Heart right ventricle (tissue), 16 donors: ENCODE data around the gene TRIM46. TPM values are rescaled to one million over a fixed set of nuclear protein-coding genes. Genes with fewer than 3 reads are reported as not detected.

ENCODE experiments used
- ATAC-seq, 8 donors: fragments of 200-7000 bp; cut with Tn5 transposase; one replicate each; pipeline ENCODE4 v1.9.1; 2020; ENCODE audit warnings: mild to moderate bottlenecking in 8 of 8, moderate library complexity in 8 of 8, moderate number of reproducible peaks in 1 of 8
- DNase-seq, 2 donors: peaks; one replicate each; pipeline ENCODE4 v3.0.0-alpha.2; 2020
- H3K27ac ChIP-seq, 10 donors: fragments of 200-600 bp; sonication (generic) in 2 of 10; one replicate each; pipeline versions ENCODE4 v1.5.0 to v1.8.0; 2020 to 2022; ENCODE audit warnings: mild to moderate bottlenecking in 3 of 10
- H3K27me3 ChIP-seq, 7 donors: fragments of 200-600 bp; one replicate each; pipeline ENCODE4 v1.8.0; 2021 to 2022; ENCODE audit warnings: mild to moderate bottlenecking in 2 of 7
- H3K36me3 ChIP-seq, 9 donors: fragments of 200-600 bp; sonication (generic) in 1 of 9; one replicate each; pipeline versions ENCODE4 v1.5.0 to v1.8.0; 2020 to 2022; ENCODE audit warnings: mild to moderate bottlenecking in 2 of 9
- H3K4me1 ChIP-seq, 9 donors: fragments of 200-600 bp; sonication (generic) in 1 of 9; one replicate each; pipeline versions ENCODE4 v1.5.0 to v1.8.0; 2020 to 2022; ENCODE audit warnings: mild to moderate bottlenecking in 4 of 9
- H3K4me3 ChIP-seq, 10 donors: fragments of 200-600 bp; sonication (generic) in 2 of 10; one replicate each; pipeline versions ENCODE4 v1.5.0 to v1.8.0; 2020 to 2022; ENCODE audit warnings: mild to moderate bottlenecking in 7 of 10, moderate library complexity in 2 of 10
- H3K9me3 ChIP-seq, 11 donors: fragments of 200-600 bp in 10 of 11; sonication (generic) in 2 of 11; one replicate each; pipeline versions ENCODE4 v1.5.0 to v1.8.0; 2013 to 2022; ENCODE audit warnings: mild to moderate bottlenecking in 2 of 11, control low read depth in 1 of 11, moderate library complexity in 1 of 11
- CTCF ChIP-seq, 9 donors: fragments of 200-600 bp; sonication (generic) in 2 of 9; IDR thresholded peaks; one replicate each; pipeline versions ENCODE4 v1.5.0 to v1.8.0; 2021 to 2022; ENCODE audit warnings: antibody characterized with exemption in 9 of 9, mild to moderate bottlenecking in 5 of 9, moderate library complexity in 1 of 9
- WGBS, 2 donors: extraction: QIAGEN DNeasy Blood & Tissue Kit; methylation state at CpG; one replicate each; pipeline ENCODE4 v1.1.7; 2013; ENCODE audit warnings: inconsistent platforms in 1 of 2; 5-methylcytosine and 5-hydroxymethylcytosine counted together
- intact Hi-C, 10 donors: fragments of 100-400 bp; cut with DNase I; formaldehyde crosslinking; loops; one replicate each; pipeline versions ENCODE4 v1.11.1 to v1.14.2; 2022
- polyA plus RNA-seq, 2 donors: library from polyadenylated mRNA; stranded (reverse); fragments of 200-250 nt; gene quantifications; one replicate each; pipeline ENCODE4 v1.2.3, GENCODE V29; 2013
- total RNA-seq, 10 donors: library from RNA; stranded (reverse); fragmentation: NEBNext Ultra II Directional in 3 of 10; extraction: Animal tissue kit (Norgen Biotek cat#: 25700) in 3 of 10; gene quantifications; one replicate each; pipeline versions ENCODE4 v1.2.1 to v1.2.4, GENCODE V29; 2021 to 2023
- donor health status: Arrhythmogenic right ventricular cardiomyopathy.
- donor health status: ischemic (EF 13 %, LVEDD 7.1; RV severe dilation, severe dysfunction).
- donor health status: healthy with polysubstance abuse.
- donor health status: DM: no; HTN: yes; CAD: no.
- donor health status: DM: no; HTN: no; CAD: no.
- donor health status: ischemic (EF 25% LVEDD 6.9; RV normal size, moderate dysfunction).
- donor health status: ischemic (EF 25% LVEDD 5.7; RV mildly dilated, moderate dysfunction).
- donor health status: healthy.
- donor health status: DM: yes; HTN: yes; CAD: no.
- donor health status: Ischemic cardiomyopathy.
- donor health status: ischemic (EF 35%, LVEDD 5.7; RV mildly dilated, moderate dysfunction).
- donor health status: nonischemic (EF 11% LVEDD 7.7; RV severe dilation, severe dysfunction).
- donor health status: DM: yes; HTN: yes; CAD: no.
- donor health status: PGD.
- donor health status: ischemic (EF 29% LVEDD 5.4; RV normal size, mild dysfunction).
- donor health status: nonischemic (EF 23%, LVEDD 6.1; RV moderate dilation, normal function).

Gene TRIM46
- total and polyA plus RNA-seq, 12 donors: 0.04 to 0.35 (median 0.09) TPM; not detected in 8

DNA sequence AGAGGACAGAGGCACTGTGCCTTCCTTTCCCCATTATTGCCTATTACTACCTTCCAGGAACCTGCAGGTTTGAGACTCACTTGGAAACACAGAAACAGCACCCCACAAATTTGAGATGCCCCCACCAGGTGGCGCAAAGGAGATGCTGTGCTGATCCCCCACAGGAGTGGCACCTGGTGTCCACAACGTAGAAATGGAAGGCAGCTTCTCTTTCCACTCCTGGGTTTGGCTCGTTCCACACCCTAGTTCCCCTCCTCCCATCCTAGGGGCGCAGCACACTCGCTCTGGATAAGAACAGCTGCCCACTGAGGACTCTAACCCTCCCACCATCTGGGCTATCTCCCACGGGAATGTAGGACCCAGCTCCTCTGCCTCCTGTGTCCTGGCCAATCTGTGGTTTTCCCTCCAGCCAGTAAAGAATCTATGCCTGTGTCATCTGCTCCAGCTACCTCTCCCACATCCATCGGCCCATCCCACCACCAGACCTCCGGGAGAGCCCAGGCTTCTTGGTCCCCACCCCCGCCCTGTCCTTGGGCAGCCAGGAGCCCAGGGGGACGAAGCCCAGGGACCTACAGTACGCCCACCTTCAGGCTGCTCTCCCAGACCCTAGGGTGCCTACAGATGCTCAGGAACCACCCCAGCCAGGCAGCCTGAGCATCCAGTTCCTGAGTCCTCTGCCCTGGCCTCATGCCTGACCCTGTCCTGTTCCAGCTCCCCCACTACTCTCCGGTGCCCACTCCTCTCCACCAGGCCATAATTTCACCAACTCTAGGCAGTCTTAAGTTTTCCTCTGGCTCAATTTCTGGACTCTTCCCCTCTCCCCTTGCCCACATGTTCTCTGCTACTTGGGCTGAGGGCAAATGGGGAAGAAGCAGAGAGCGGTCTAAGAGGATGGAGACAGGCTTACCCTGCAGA lies 33.5 kb downstream of the TRIM46 start:
- intact Hi-C loops: loop anchor here in 5 of 10 donors (2.0 to 10.0 kb wide), 5 partner anchors 35 to 388 kb away; partner anchors contain the start of gene RUSC1 (in 2 of the 5)
- Histone ChIP-seq H3K4me3 (peak overlapping the region in 9 of 10 donors; percentile 64 to 91 (median 82)), H3K27ac (peak overlapping the region; percentile 98 to 100 (median 100)), H3K36me3 (peaks cover 0 to 22% (median 0%) of the 10 kb centered on the region in 9 donors), H3K27me3 (no peaks in the 10 kb centered on the region), H3K9me3 (no peaks in the 10 kb centered on the region), H3K4me1 (peaks cover 9 to 43% (median 31%) of the 10 kb centered on the region in 9 donors)
- peak; percentile 84 to 85 for DNase-seq
- WGBS, 2 donors: 28 to 29% methylated on average over 13 of the region's 13 CpGs
- ATAC-seq: peak in 6 of 8 donors; percentile 8 to 41 (median 28)
- TF ChIP-seq CTCF (IDR thresholded peaks at IDR 0.05): peak; percentile 73 to 88 (median 82)

DNA sequence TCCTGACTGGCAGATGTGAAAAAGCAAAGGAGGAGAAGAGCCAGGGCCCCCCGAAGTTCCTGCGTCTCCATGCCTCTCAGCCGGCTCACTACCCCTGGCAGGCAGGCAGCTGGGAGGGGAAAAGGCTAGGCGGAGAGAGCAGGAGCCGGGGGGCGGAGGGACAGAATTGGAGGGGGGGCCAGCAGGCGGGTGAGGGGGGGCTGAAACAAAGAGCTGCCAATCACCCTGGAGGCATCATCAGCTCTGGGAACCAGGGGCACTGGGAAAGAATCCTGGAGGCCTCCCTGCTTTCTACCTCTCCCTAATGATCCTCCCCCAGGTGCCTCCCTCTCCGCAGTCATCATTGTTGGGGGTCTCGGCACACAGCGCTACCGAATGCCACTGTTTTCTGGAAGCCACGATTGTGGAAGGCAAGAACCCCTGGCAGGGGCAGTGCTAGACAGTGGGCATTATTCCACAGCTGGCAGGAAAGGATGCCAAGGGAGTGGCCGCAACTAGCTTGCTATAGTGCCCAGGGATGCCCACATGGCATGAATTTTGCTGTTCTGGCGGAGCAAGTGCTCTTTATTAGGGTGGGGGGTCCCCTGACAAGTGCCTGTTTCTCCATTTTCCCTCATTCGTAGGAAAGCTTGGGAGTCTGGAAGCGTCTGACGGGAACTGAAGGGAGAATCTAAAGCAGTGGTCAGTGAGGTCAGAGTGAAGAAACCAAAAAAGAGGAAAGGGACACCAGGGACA lies 34.3 kb downstream of the TRIM46 start, which contains the start of gene THBS3:
Gene THBS3 (minus strand): TSS at position 92 of the 735 bp plus-strand sequence. CDS start 21 bp downstream, at position 71.
- no peak for TF ChIP-seq CTCF (IDR thresholded peaks at IDR 0.05)
- H3K4me1 ChIP-seq: peaks cover 9 to 43% (median 31%) of the 10 kb centered on the region in 9 donors
- H3K4me3 ChIP-seq: peak within 1 kb of the TSS; percentile 64 to 91 (median 82)
- intact Hi-C loops: loop anchor here in 6 of 10 donors (1.0 to 10.0 kb wide), 8 partner anchors 19 to 387 kb away; partner anchors contain the start of gene RUSC1 (in 2 of the 6)
- WGBS, 2 donors: 17 to 21% methylated on average over 17 of the region's 17 CpGs
- H3K9me3 ChIP-seq: no peaks in the 10 kb centered on the region
- DNase-seq (peak; percentile 52 to 65), ATAC-seq (peak; percentile 1 to 47 (median 22))
- peaks cover 0 to 23% (median 0%) of the 10 kb centered on the region in 9 donors for H3K36me3 ChIP-seq
- peak within 1 kb of the TSS; percentile 98 to 100 (median 100) for H3K27ac ChIP-seq
- no peaks in the 10 kb centered on the region for H3K27me3 ChIP-seq

DNA sequence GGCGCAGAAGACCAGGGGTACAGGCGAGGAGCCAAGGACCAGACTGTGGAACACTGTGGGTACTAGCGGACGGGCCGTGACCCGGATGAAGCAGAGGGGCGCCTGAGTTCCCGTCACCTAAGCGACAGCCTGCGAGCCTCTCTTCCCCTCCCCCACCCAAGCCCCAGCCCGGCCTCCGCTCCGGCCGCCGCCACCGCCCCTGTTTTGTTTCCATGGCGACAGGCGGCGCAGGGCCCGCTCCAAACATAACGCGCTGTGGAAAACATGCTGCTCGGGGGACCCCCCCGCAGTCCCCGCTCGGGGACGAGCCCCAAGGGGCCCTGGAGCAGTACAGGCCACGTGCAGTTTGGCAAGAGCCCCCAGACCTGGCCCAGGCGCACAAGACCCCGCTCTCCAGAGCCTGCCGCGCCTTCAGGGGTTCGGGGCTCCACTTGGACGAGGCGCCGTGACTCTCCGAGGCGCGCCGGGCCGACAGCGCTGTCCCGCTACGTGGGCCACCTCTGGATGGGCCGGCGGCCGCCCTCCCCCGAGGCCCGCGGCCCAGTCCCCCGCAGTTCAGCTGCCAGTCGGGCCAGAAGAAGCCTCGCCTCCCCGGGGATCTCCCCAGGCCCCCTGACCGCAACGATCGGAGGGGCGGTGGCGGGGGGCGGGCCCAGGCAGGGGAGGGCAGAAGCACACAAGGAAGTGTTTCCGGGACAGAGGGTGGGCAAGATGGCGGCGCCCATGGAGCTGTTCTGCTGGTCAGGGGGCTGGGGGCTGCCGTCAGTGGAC lies 35.1 kb downstream of the TRIM46 start, which contains the start of gene MTX1:
Gene MTX1 (plus strand): TSS at position 155 of the 771 bp plus-strand sequence. CDS start 110 bp downstream, at position 265.
- no peaks in the 10 kb centered on the region for H3K27me3 ChIP-seq
- H3K4me1 ChIP-seq: peaks cover 9 to 43% (median 31%) of the 10 kb centered on the region in 9 donors
- intact Hi-C loops: loop anchor here in 6 of 10 donors (1.0 to 10.0 kb wide), 7 partner anchors 18 to 386 kb away; partner anchors contain the start of gene RUSC1 (in 2 of the 6)

More for the DNA sequence above, 35.1 kb downstream of the TRIM46 start, which contains the start of gene MTX1:
- WGBS, 2 donors: 0 to 1% methylated on average over 59 to 64 of the region's 64 CpGs
- peak; percentile 86 to 92 (median 90) for ATAC-seq
- peak; percentile 93 to 95 for DNase-seq
- Histone ChIP-seq H3K4me3 (peak within 1 kb of the TSS; percentile 64 to 91 (median 82)), H3K9me3 (no peaks in the 10 kb centered on the region), H3K27ac (peak within 1 kb of the TSS; percentile 98 to 100 (median 100)), H3K36me3 (peaks cover 0 to 23% (median 0%) of the 10 kb centered on the region in 9 donors)
- TF ChIP-seq CTCF (IDR thresholded peaks at IDR 0.05): no peak
